HG02885 (cell line): ENCODE results near the gene CNFN.

Source experiments
- ATAC-seq: cut with Tn5 transposase; IDR thresholded peaks from one replicate; pipeline ENCODE4 v1.9.1; 2021; ENCODE audit warnings: mild to moderate bottlenecking; ENCODE audit not compliant: unreplicated experiment, poor library complexity

Gene CNFN

GRCh38 chr19:42378225-42379215, 11.6 kb downstream of the CNFN start:
- no peak for ATAC-seq

DNA sequence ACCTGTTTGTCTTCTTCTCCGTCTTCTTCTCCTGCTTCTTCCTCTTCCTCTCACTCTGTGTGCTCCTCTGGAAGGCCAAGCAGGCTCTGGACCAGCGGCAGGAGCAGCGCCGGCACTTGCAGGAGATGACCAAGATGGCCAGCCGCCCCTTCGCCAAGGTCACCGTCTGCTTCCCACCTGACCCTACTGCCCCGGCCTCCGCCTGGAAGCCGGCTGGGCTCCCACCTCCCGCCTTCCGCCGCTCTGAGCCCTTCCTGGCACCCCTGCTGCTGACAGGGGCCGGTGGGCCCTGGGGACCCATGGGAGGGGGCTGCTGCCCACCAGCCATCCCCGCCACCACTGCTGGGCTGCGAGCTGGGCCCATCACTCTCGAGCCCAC, 13.9 kb downstream of the CNFN start:
- no peak for ATAC-seq

DNA sequence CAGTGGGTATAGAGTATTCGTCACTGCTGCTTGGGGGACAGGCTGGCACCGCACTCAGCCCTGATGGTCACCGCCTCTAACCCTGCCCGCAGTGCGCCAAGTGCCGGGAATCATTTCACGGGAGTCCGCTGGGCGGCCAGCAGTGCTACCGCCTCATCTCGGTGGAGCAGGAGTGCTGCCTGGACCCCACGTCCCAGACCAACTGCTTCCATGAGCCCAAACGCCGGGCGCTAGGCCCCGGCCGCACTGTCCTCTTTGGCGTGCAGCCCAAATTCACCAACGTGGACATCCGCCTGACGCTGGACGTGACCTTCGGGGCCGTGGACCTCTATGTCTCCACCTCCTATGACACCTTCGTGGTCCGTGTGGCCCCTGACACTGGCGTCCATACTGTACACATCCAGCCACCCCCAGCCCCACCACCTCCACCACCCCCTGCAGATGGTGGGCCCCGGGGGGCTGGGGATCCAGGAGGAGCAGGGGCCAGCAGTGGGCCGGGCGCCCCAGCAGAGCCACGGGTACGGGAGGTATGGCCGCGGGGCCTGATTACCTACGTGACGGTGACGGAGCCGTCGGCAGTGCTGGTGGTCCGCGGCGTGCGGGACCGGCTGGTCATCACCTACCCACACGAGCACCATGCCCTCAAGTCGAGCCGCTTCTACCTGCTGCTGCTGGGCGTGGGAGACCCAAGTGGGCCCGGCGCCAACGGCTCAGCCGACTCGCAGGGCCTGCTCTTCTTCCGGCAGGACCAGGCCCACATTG, 14.5 kb downstream of the CNFN start:
- ATAC-seq = no peak

- no peak for ATAC-seq
Observed at GRCh38 chr19:42374826-42375376, 15.2 kb downstream of the CNFN start.

DNA sequence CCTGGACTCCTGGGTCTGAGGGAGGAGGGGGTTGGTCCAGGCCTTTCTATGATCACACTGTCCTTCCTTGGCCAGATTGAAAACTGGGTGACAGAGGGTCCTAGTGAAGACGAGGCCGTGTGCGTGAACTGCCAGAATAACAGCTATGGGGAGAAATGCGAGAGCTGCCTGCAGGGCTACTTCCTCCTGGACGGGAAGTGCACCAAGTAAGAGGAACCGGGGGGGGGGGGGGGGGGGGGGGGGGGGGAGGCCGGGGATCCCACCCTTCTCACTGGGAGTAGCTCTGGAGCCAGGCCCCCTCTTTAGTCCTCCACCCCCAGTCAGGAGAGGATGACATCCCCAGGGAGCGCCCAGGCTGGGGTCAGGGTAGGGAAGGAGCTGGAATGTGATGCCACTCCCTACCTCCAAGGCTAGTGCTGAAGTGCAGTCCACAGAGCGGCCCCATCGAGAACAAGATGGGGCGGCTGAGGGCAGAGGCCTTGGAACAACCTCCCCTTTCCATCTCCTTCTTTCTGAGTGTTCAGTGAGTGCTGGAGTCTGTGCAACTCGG, 19.4 kb downstream of the CNFN start:
- no peak for ATAC-seq

DNA sequence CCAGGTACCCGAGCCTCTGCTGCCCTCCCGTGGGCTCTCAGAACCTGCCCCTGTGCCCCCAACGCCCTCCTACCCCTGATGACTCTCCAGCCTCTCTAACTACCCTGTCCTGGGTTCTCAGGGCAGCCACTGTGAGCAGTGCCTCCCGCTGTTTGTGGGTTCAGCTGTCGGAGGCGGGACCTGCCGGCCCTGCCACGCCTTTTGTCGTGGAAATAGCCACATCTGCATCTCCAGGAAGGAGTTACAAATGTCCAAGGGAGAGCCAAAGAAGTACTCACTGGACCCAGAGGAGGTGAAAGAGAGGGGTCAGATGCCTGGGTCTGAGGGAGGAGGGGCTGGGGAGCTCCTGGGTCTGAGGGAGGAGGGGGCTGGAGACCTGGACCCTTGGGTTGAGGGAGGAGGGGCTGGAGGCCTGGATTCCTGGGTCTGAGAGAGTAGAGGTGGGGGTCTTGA, 20.0 kb downstream of the CNFN start:
- no peak for ATAC-seq

- ATAC-seq = no peak
Observed at GRCh38 chr19:42369433-42370067, 20.5 kb downstream of the CNFN start.

DNA sequence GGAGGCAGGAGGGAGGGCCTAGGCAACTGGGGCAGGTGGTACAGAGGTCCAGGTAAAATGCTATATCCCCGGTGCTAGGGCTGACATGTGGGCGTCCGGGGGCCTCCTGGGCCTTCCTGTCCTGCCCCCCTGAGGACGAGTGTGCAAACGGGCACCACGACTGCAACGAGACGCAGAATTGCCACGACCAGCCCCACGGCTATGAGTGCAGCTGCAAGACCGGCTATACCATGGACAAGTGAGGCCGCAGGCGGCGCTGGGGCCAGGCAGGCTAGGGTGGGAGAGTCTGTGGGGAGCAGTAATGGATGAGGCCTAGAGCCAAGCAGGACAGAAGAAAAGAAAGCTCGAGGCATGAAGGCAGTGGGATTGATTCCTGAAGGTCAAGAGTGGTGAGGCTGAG, 21.3 kb downstream of the CNFN start:
- ATAC-seq = no peak

- ATAC-seq = no peak
Observed at GRCh38 chr19:42368360-42368759, 21.7 kb downstream of the CNFN start.

GRCh38 chr19:42367929-42368328, 22.2 kb downstream of the CNFN start:
- no peak for ATAC-seq

DNA sequence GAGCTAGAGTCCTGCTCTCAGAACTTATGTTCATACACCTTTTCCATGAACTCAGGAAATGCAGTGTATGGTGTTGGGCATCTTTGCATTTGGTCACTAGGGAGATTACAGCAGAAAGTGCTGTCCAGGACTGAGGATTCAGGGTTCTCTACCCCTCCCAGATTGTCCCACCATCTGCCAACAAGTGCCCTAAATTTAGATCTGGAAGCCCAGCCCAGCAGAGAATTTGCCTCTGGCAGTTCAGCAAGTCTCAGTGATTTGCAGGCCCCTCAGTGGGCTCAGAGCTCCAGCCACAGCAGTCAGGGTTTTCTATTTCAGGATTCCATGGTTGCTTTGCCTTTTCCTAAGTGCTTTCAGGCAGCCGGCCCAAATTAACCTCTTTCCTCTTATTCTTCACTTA, 23.4 kb downstream of the CNFN start:
- no peak for ATAC-seq

- no peak for ATAC-seq
Observed at GRCh38 chr19:42363614-42364346, 26.3 kb downstream of the CNFN start.

DNA sequence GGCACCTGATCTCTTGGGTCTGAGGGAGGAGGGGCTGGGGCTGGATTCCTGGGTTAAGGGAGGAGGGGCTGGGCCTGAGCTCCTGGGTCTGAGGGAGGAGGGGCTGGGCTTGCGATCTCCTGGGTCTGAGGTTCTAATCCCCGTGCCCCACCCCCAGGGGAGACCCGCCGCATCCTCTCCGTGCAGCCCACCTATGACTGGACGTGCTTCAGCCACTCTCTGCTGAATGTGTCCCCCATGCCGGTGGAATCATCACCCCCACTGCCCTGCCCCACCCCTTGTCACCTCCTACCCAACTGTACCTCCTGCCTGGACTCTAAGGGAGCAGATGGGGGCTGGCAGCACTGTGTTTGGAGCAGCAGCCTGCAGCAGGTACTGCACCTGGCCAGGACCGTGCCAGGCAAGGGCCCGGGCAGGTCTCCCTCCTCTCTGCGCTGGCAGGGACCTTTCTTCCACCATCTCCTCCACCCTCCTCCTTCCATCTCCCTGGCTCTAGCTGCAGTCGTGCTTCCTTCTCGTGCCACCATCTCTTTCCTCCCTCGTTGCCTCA, 27.1 kb downstream of the CNFN start:
- no peak for ATAC-seq

DNA sequence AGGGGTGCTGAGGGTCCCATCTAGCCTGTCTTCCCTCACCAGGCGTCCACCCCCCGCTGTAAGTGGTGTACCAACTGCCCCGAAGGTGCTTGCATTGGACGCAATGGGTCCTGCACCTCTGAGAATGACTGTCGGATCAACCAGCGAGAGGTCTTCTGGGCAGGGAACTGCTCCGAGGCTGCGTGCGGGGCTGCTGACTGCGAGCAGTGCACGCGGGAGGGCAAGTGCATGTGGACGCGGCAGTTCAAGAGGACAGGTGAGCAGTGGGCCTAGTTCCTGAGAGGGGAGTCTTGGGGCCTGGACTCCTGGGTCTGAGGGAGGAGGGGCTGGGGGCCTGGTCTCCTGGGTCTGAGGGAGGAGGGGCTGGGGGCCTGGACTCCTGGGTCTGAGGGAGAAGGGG, 27.8 kb downstream of the CNFN start:
- no peak for ATAC-seq

- ATAC-seq = no peak
Observed at GRCh38 chr19:42361545-42361910, 28.6 kb downstream of the CNFN start.

GRCh38 chr19:42360787-42361544, 29.1 kb downstream of the CNFN start:
- ATAC-seq = no peak

GRCh38 chr19:42357290-42357689, 32.8 kb downstream of the CNFN start:
- ATAC-seq = no peak

DNA sequence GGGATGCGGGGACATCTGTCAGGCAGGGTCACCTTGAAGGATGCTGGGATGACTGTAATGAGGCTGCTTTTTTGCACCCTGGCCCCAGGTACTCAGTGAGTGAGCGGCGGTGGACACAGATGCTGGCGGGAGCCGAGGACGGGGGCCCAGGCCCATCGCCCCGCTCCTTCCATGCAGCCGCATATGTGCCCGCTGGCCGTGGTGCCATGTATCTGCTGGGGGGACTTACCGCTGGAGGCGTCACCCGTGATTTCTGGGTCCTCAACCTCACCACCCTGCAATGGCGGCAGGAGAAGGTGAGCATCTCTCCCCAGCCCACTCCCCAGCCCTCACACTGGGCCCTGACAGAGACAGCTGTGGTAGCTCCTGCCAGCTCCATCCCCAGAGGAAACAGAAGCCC, 33.4 kb downstream of the CNFN start:
- ATAC-seq = no peak

- ATAC-seq = no peak
Observed at GRCh38 chr19:42355896-42356295, 34.2 kb downstream of the CNFN start.
